Effector memory CD8-positive, alpha-beta T cell (primary cell): ENCODE data around the gene PWWP2B.

ENCODE experiments used
- ATAC-seq: fragments of 150-1000 bp; cut with Tn5 transposase; replicated peaks from 2 replicates; pipeline ENCODE4 v1.10.0; 2021; ENCODE audit warnings: mild to moderate bottlenecking, moderate library complexity
- DNase-seq, 3 experiments: peaks; one replicate each; pipeline ENCODE4 v3.0.0; 2021
- H3K27ac Mint-ChIP-seq, 2 donors: one replicate each; pipeline ENCODE4 v1.8.0; 2022; ENCODE audit warnings: mild to moderate bottlenecking in 2 of 2, mixed read lengths in 2 of 2, moderate library complexity in 2 of 2
- H3K27me3 Mint-ChIP-seq, 2 donors: one replicate each; pipeline ENCODE4 v1.8.0; 2022; ENCODE audit warnings: mixed read lengths in 2 of 2
- H3K36me3 Mint-ChIP-seq: one replicate; pipeline ENCODE4 v1.8.0; 2022; ENCODE audit warnings: mild to moderate bottlenecking, moderate library complexity, mixed read lengths; ENCODE audit not compliant: insufficient read depth
- H3K4me1 Mint-ChIP-seq, 2 donors: one replicate each; pipeline ENCODE4 v1.8.0; 2022; ENCODE audit warnings: low read depth in 2 of 2, mixed read lengths in 2 of 2
- H3K4me3 Mint-ChIP-seq, 2 donors: one replicate each; pipeline ENCODE4 v1.8.0; 2022; ENCODE audit warnings: mild to moderate bottlenecking in 2 of 2, mixed read lengths in 2 of 2, moderate library complexity in 2 of 2
- H3K9me3 Mint-ChIP-seq, 2 donors: one replicate each; pipeline ENCODE4 v1.8.0; 2022; ENCODE audit warnings: mixed read lengths in 2 of 2

PWWP2B gene

DNA sequence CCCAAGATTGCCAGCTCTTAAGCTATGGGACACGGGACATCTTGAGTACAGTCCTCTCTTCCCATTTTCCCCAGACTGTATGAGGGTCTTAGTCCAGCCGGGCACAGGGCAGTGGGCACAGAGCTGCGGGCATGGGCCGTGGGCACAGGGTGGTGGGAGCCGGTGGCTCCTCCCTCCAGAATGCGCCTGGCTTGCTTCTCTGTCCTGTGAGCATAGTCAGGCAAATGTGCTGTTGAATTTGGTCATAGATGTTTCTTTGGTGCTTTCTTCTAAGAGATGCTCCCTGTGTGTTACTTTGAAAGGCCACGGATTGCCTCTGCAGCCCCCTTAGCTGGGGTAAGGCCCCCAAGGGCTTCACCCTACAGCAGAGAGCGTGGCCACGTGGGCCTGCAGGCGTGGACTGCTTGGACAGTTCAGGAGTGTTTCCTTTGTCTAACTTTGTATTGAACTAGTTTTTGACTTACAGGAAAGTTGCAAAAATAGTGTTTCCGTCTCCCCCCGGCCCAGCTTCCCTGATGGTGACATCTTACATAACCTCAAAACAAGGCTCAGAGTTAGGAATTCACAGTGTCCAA, 40.3 kb upstream of the PWWP2B start:
- H3K36me3 Mint-ChIP-seq: no peaks in the 10 kb centered on the region
- DNase-seq (no peak), ATAC-seq (no peak)
- H3K4me3 Mint-ChIP-seq: no peak overlapping the region
- H3K9me3 Mint-ChIP-seq: no peaks in the 10 kb centered on the region
- no peaks in the 10 kb centered on the region for H3K27me3 Mint-ChIP-seq
- peak overlapping the region in 1 of 2 donors; percentile 51 for H3K27ac Mint-ChIP-seq
- H3K4me1 Mint-ChIP-seq: peaks cover 0 to 4% of the 10 kb centered on the region in 2 donors

DNA sequence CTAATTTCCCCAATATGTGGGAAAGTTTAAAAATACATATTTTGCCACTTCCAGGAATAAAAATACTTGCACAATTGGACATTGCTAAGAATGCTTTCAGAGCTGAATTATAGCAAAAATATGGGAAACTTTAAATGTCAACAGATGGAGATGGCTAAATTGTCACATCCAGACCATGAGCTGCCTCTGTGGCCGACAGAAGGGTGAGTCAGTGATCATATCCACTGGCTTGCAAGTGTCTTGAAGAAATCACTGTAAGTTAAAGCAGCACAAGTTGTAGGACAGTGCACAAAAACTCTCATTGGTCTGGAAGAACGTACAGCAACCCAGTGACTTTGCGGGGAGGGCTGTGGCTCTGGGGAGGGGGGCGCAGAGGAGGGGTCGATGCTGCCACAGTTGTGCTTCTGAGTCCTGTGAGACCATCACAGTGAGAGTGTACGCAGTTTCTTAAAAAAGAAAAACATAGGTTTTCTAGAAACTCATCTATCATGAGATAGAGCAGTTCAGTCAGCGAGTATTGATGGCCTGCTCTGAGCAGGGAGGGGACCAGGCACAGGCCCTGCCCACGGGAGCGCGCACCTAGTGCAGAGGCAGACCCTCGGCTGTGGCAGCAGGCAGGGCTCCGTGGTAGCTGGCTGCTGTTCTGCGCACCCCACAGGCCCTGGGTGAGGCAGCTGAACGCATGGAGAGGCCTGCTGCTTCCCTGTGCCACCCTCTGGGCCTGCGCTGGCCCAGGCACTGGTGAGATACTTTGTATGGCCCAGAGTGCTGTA, 39.5 kb upstream of the PWWP2B start:
- Mint-ChIP-seq H3K36me3 (no peaks in the 10 kb centered on the region), H3K9me3 (no peaks in the 10 kb centered on the region), H3K27me3 (no peaks in the 10 kb centered on the region), H3K4me3 (no peak overlapping the region), H3K4me1 (peaks cover 0 to 4% of the 10 kb centered on the region in 2 donors), H3K27ac (peak overlapping the region; percentile 41 to 51)
- DNase-seq: no peak
- no peak for ATAC-seq

DNA sequence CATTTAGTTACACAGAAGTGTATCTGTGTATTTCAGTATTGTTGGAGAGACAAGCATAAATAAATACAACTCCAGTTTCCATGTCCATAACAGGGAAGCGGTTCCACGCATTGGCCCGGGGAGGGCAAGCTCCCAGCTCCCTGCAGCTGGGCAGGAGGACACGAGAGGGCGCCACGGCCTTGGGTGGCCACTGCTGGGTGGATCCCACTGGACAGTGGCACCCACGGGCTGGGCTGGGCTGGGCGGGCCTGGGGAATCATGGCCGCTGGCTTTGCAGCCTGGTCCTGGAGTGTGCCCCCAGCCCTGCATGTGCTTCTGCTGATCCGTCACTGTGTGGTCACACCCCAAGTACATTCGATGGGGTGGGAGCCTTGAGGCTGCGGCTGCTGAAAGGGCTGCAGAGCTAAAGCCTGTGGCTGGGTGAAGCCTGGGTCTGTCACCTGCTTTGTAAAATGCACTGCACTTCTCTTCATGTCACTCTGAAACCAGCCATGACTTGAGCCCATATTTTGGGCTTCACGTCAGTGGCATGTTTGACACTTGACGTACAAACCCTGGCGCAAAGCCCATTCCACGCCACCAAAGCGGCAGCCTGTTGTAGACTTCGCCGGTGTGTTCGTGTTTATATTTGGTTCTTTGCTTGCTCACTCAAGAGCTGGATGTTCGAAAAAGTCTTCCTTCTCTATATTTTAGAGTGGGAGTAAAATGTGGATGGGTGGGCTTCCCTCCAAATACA, 37.5 kb upstream of the PWWP2B start:
- DNase-seq: no peak
- no peak overlapping the region for H3K4me3 Mint-ChIP-seq

DNA sequence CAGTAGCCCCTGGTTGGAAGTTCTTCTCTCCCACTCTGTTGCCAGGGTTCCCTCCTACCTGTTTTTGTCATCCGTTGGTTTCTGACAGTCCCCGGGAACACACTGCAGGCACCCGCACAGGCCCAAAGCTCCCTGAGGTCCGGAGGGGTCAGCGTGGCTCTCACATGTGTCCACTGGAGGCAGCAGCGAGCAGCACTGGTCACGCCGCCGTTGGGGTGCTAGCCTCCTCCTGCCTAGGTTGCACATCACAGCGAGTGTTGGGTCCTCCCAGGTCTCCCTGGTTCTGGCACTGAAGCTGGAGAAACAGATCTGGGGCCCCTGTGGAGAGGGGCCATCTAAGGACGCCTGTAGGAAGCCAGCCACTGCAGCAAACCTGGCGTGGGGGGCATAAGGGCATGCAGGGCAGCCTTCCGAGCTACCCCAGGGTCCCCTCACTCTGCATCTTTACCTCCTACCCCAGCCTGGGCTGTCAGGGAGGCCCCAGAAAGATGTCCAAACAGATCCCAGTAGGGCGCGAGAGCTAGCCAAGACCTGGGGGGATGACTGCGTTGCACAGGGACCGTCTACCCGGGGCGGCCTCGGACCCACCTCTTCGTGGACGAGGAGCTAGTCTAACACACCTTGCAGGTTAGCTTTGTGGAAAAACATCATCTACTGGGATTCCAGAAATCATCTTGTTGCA, 36.1 kb upstream of the PWWP2B start:
- H3K4me3 Mint-ChIP-seq: no peak overlapping the region
- peak in 1 of 3 experiments; percentile 15 for DNase-seq
- ATAC-seq: peak; percentile 39
- H3K9me3 Mint-ChIP-seq: no peaks in the 10 kb centered on the region
- peaks cover 0 to 2% of the 10 kb centered on the region in 2 donors for H3K4me1 Mint-ChIP-seq
- no peaks in the 10 kb centered on the region for H3K27me3 Mint-ChIP-seq
- peaks cover 3% of the 10 kb centered on the region for H3K36me3 Mint-ChIP-seq
- H3K27ac Mint-ChIP-seq: no peak overlapping the region

More for the DNA sequence above, 37.5 kb upstream of the PWWP2B start:
- no peak overlapping the region for H3K27ac Mint-ChIP-seq
- no peaks in the 10 kb centered on the region for H3K9me3 Mint-ChIP-seq
- ATAC-seq: no peak
- H3K4me1 Mint-ChIP-seq: peaks cover 0 to 2% of the 10 kb centered on the region in 2 donors
- no peaks in the 10 kb centered on the region for H3K27me3 Mint-ChIP-seq
- H3K36me3 Mint-ChIP-seq: peaks cover 3% of the 10 kb centered on the region

DNA sequence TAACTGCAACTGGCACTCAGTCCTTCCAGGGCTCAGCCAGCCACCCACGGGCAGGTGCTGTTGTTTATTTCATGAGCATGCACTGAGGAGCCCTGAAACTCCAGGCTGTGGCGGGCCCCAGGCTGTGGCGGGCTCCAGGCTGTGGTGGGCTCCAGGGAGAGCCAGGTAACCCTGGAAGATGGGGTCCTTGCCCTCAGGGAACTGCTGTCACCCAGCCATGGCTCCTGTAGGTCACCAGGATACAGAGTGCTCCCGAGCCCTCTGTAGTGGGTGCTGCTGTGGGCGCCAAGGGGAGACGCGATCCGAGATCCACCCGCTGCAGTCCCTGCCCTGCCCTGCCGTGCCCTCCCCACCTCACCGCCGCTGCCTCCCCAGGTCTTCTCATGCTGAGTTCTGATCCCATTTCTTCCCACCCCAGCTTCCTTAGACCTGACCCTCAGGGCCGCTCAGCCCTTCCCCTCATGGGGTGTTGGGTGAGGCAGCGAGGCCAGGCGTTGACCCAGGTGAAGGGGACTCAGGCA, 35.4 kb upstream of the PWWP2B start:
- Mint-ChIP-seq H3K9me3 (no peaks in the 10 kb centered on the region), H3K36me3 (peaks cover 3% of the 10 kb centered on the region), H3K27me3 (no peaks in the 10 kb centered on the region), H3K4me3 (no peak overlapping the region), H3K4me1 (peaks cover 0 to 2% of the 10 kb centered on the region in 2 donors), H3K27ac (no peak overlapping the region)
- DNase-seq (no peak), ATAC-seq (no peak)

DNA sequence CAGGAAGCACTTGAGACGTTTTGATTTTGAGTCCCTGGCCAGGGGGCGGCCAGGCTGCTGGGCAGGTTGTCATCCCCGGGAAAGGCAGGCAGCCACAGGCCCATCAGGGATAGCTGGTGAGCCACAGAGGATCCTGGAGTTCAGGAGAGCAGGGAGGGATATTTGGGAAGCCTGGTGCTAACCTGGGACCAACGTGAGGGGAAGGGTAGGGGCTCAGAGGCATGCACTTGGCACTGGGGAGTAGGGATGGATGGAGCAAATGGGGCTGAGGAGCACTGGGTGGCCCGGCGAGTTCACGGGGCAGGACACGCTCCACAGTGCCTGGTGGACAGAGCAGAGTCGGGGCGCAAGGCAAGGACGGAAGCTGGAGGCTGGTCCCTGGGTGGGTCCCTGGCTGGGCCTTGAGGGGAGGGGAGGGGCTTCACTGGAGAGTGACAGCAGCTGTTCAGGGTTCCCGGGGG, 34.8 kb upstream of the PWWP2B start:
- H3K4me1 Mint-ChIP-seq: peaks cover 0 to 2% of the 10 kb centered on the region in 2 donors
- no peak overlapping the region for H3K4me3 Mint-ChIP-seq
- no peak for DNase-seq
- peaks cover 3% of the 10 kb centered on the region for H3K36me3 Mint-ChIP-seq
- H3K27me3 Mint-ChIP-seq: no peaks in the 10 kb centered on the region
- H3K27ac Mint-ChIP-seq: no peak overlapping the region
- no peaks in the 10 kb centered on the region for H3K9me3 Mint-ChIP-seq
- no peak for ATAC-seq

DNA sequence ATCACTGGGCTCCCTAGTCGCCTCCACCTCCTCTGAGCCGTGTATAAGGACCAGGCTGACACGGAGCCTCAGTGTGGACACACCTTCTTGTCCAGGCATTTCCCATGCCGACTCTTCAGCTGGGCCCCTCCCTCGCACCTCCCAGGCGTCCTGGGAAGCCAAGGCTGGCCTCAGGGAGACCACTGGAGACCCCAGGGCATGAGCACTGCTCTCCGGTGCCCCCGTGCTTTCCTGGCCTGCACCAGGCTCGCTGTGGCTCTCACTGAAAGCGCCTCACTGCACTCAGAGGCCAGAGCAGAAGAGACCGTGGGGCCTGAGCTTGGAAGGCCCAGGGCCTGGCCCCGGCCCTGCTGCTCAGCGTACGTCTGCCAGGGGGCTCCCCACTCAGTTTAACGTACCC, 33.6 kb upstream of the PWWP2B start:
- ATAC-seq: no peak
- H3K27ac Mint-ChIP-seq: no peak overlapping the region
- no peak for DNase-seq
- H3K4me3 Mint-ChIP-seq: no peak overlapping the region
- peaks cover 0 to 2% of the 10 kb centered on the region in 2 donors for H3K4me1 Mint-ChIP-seq
- peaks cover 3% of the 10 kb centered on the region for H3K36me3 Mint-ChIP-seq
- H3K27me3 Mint-ChIP-seq: no peaks in the 10 kb centered on the region
- no peaks in the 10 kb centered on the region for H3K9me3 Mint-ChIP-seq

DNA sequence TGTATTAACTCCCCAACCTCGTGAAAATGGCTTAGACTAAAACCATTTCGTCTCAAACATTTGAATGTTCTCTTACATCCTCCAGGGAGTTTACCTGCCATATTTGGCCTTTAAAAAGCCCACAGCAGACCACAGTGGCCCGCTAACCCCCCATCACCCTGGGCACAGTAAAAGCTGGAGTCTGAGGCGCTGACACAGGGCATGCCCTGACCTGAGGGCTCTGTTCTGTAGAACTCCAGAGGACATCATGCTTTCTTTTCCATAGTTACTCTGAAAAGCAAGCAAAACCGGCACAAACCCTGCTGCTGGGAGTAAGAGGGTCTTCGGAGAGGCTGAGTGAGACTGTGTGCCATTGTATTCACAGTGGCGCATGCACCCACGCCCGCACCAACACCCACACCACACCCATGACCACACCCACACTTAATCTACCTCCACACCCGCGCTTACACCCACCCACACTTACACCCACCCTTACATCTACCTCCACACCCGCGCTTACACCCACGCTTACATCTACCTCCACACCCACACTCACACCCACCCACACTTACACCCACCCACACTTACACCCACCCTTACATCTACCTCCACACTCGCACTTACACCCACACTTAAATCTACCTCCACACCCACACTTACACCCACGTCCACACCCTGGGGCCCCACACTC, 32.9 kb upstream of the PWWP2B start:
- ATAC-seq: no peak
- peaks cover 0 to 2% of the 10 kb centered on the region in 2 donors for H3K4me1 Mint-ChIP-seq
- H3K36me3 Mint-ChIP-seq: peaks cover 3% of the 10 kb centered on the region
- H3K27me3 Mint-ChIP-seq: no peaks in the 10 kb centered on the region
- no peak overlapping the region for H3K4me3 Mint-ChIP-seq
- no peak for DNase-seq
- H3K9me3 Mint-ChIP-seq: no peaks in the 10 kb centered on the region
- peak overlapping the region; percentile 73 to 83 for H3K27ac Mint-ChIP-seq

DNA sequence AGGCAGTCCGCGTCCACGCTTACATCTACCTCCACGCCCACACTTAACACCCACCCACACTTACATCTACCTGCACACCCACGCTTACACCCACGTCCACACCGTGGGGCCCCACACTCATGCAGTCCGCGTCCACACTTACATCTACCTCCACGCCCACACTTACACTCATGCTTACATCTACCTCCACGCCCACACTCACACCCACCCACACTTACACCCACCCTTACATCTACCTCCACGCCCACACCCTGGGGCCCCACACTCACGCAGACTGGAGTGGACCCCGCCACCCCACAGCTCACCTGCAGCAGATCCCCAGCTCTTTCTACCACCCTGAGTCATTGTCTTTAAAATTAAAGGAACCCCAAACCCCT, 32.4 kb upstream of the PWWP2B start:
- no peak for DNase-seq
- H3K36me3 Mint-ChIP-seq: peaks cover 3% of the 10 kb centered on the region
- H3K4me3 Mint-ChIP-seq: no peak overlapping the region
- H3K4me1 Mint-ChIP-seq: peaks cover 0 to 2% of the 10 kb centered on the region in 2 donors
- no peaks in the 10 kb centered on the region for H3K9me3 Mint-ChIP-seq
- no peaks in the 10 kb centered on the region for H3K27me3 Mint-ChIP-seq
- no peak for ATAC-seq
- H3K27ac Mint-ChIP-seq: peak overlapping the region; percentile 73 to 83

DNA sequence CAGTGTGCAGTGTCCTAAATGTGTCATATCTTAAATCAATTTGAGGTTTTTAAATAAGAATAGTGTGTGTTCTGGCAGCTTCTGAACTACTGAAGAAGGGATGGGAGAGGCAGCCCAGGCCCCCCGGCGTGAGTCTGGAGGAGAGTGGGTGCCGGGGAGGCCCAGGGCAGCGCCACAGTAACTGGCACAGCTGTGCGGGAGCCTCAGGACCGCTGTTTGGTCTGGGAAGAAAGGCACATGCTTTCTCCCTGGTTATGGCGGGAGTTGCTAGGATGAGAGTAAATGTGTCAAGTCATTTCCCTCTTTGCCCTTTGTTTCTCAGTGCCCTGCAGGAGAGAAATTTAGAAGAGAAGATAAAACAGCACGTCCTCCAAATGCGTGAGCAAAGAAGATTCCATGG, 31.9 kb upstream of the PWWP2B start:
- Mint-ChIP-seq H3K4me1 (peaks cover 0 to 2% of the 10 kb centered on the region in 2 donors), H3K36me3 (peaks cover 3% of the 10 kb centered on the region), H3K27me3 (peaks cover 0 to 4% of the 10 kb centered on the region in 2 donors), H3K9me3 (no peaks in the 10 kb centered on the region), H3K4me3 (no peak overlapping the region), H3K27ac (peak overlapping the region; percentile 41 to 73)
- no peak for DNase-seq
- ATAC-seq: no peak

DNA sequence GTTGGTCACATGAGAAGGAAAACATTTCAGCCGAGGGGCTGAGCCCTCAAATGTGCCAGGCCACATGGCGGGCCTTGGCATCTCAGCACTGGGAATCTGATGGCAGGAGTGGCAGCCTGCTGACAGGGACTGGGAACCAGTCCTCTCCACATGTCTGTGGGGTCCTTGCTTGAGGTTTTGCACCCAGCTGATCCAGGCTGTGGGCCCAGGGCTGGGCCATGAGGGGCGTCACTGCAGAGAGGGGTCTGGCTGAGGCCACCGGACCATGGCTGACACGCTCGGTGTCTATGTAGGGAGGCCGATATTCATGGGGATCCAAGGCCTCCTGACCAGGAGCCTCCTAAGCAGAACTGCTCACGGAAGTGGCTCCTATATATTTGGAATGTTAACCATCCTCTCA, 31.0 kb upstream of the PWWP2B start:
- no peak overlapping the region for H3K27ac Mint-ChIP-seq
- H3K4me3 Mint-ChIP-seq: no peak overlapping the region
- DNase-seq: no peak
- no peak for ATAC-seq
- H3K4me1 Mint-ChIP-seq: peaks cover 0 to under 1% of the 10 kb centered on the region in 2 donors
- no peaks in the 10 kb centered on the region for H3K9me3 Mint-ChIP-seq
- H3K36me3 Mint-ChIP-seq: peaks cover 3% of the 10 kb centered on the region
- H3K27me3 Mint-ChIP-seq: peaks cover 0 to 13% of the 10 kb centered on the region in 2 donors

DNA sequence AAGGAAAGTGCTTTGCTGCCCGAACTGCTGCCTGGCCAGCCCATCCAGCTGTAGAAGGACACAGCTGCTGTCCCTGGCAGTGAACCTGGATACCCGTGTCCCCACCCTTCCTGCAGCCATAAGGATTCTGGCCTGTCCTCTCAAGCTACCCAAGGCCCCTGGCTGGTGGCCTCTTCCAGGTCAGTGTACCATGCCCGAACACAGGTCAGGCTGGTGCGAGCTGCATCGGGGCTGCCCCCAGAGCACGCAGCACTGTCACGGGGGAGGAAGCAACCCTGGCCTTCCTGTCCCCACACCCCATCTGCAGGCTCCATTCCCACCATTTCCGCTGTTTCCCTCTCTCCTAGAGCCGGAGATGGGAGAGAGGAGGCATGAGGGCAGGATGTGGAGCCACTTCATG, 30.5 kb upstream of the PWWP2B start:
- no peaks in the 10 kb centered on the region for H3K9me3 Mint-ChIP-seq

DNA sequence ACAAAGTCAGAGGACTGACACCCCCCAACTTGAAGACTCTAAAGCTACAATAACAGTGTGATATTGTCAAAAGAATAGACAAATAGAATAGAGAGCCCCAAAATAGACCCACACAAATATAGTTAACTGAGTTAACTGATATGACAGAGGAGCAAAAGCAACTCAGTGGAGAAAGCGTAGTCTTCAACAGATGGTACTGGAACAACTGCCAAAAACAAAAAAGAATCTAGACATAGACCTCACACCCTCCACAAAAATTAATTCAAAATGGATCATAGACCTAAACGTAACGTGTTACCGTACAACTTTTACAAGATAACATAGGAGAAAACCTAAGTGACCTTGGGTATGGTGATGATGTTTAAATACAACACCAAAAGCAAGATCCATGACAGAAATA, 28.6 kb upstream of the PWWP2B start:
- ATAC-seq (no peak), DNase-seq (no peak)
- Mint-ChIP-seq H3K4me1 (peaks cover 4 to 6% of the 10 kb centered on the region in 2 donors), H3K9me3 (no peaks in the 10 kb centered on the region), H3K36me3 (peaks cover 3% of the 10 kb centered on the region), H3K4me3 (no peak overlapping the region), H3K27me3 (peaks cover 6 to 26% of the 10 kb centered on the region in 2 donors), H3K27ac (no peak overlapping the region)

More for the DNA sequence above, 30.5 kb upstream of the PWWP2B start:
- Mint-ChIP-seq H3K27me3 (peaks cover 0 to 18% of the 10 kb centered on the region in 2 donors), H3K27ac (no peak overlapping the region), H3K4me1 (peaks cover 0 to 2% of the 10 kb centered on the region in 2 donors), H3K4me3 (no peak overlapping the region), H3K36me3 (peaks cover 3% of the 10 kb centered on the region)
- no peak for ATAC-seq
- no peak for DNase-seq
